GM23338 (cell line): Measurements from ENCODE around the gene CACNA1S.

Experiments
- CREB1 ChIP-seq: fragments of 250-450 bp; sonication (Bioruptor Pico); IDR thresholded peaks from 2 replicates; pipeline ENCODE4 v1.5.0; 2020; ENCODE audit warnings: low read depth, mild to moderate bottlenecking, moderate library complexity
- EZH2 ChIP-seq: fragments of 200-600 bp; sonication (generic); IDR thresholded peaks from one replicate; pipeline ENCODE4 v1.8.0; 2017; ENCODE audit warnings: antibody characterized with exemption, mild to moderate bottlenecking, low read depth; ENCODE audit not compliant: unreplicated experiment
- EZH2phosphoT487 ChIP-seq: fragments of 200-600 bp; sonication (generic); IDR thresholded peaks from one replicate; pipeline ENCODE4 v1.8.1; 2018; ENCODE audit warnings: antibody characterized with exemption; ENCODE audit not compliant: unreplicated experiment
- JUNB ChIP-seq: IDR thresholded peaks from one replicate; pipeline ENCODE4 v1.6.1; 2016; ENCODE audit warnings: antibody characterized with exemption; ENCODE audit not compliant: unreplicated experiment
- NANOG ChIP-seq: IDR thresholded peaks from 2 replicates; pipeline ENCODE4 v1.6.1; 2016; ENCODE audit warnings: antibody characterized with exemption, borderline replicate concordance
- POLR2AphosphoS5 ChIP-seq: IDR thresholded peaks from 2 replicates; pipeline ENCODE4 v1.6.1; 2016; ENCODE audit warnings: antibody characterized with exemption, low read depth
- STAT1 ChIP-seq: IDR thresholded peaks from one replicate; pipeline ENCODE4 v1.6.1; 2016; ENCODE audit warnings: antibody characterized with exemption; ENCODE audit not compliant: unreplicated experiment
- ZNF114 ChIP-seq: fragments of 250-450 bp; sonication (Bioruptor Pico); IDR thresholded peaks from 2 replicates; pipeline ENCODE4 v1.5.0; 2020; ENCODE audit warnings: mild to moderate bottlenecking, moderate library complexity
- ZNF331 ChIP-seq: fragments of 250-450 bp; sonication (Bioruptor Pico); IDR thresholded peaks from 2 replicates; pipeline ENCODE4 v1.5.0; 2020; ENCODE audit warnings: low read depth, mild to moderate bottlenecking, moderate library complexity
- TF ChIP-seq, protein P1 (sequence below), 2 experiments: fragments of 200-600 bp in 1 of 2; sonication (generic) in 1 of 2; conservative IDR thresholded peaks; 2 replicates each; pipeline versions ENCODE4 v1.5.1 to v1.6.1; 2016 to 2017; ENCODE audit warnings: antibody characterized with exemption in 2 of 2, low read depth in 2 of 2, mild to moderate bottlenecking in 2 of 2, moderate library complexity in 1 of 2
- TF ChIP-seq, protein P2 (sequence below): IDR thresholded peaks from one replicate; pipeline ENCODE4 v1.6.1; 2018; ENCODE audit warnings: antibody characterized with exemption; ENCODE audit not compliant: unreplicated experiment
- TF ChIP-seq, protein P3 (sequence below): IDR thresholded peaks from 2 replicates; pipeline ENCODE4 v1.6.1; 2016; ENCODE audit warnings: antibody characterized with exemption

DNA sequence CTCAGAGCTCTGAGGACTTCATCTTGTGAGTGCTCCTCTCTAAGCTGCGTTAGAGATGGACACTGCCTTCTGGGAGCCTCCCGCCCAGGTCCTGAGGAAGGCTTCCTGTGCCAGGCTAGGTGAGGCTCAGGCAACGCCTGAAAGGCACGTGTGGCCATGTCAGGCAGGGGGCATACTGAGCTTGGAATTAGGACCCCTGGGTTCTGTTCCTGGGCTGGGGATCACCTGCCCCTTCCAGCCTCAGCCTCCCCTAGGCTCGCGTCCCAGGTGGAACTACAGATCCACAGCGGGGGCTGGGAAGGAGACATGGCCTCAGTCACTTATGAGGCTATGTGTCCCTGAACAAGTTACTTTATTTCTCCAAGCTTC lies 24.8 kb upstream of the CACNA1S start:
- TF ChIP-seq, protein P1, sequence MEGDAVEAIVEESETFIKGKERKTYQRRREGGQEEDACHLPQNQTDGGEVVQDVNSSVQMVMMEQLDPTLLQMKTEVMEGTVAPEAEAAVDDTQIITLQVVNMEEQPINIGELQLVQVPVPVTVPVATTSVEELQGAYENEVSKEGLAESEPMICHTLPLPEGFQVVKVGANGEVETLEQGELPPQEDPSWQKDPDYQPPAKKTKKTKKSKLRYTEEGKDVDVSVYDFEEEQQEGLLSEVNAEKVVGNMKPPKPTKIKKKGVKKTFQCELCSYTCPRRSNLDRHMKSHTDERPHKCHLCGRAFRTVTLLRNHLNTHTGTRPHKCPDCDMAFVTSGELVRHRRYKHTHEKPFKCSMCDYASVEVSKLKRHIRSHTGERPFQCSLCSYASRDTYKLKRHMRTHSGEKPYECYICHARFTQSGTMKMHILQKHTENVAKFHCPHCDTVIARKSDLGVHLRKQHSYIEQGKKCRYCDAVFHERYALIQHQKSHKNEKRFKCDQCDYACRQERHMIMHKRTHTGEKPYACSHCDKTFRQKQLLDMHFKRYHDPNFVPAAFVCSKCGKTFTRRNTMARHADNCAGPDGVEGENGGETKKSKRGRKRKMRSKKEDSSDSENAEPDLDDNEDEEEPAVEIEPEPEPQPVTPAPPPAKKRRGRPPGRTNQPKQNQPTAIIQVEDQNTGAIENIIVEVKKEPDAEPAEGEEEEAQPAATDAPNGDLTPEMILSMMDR (conservative IDR thresholded peaks at IDR 0.05; ENCODE audit: low read depth in 2 of 2): no peak
- TF ChIP-seq EZH2phosphoT487: no peak
- TF ChIP-seq EZH2: no peak
- no peak for TF ChIP-seq POLR2AphosphoS5
- TF ChIP-seq, protein P2, sequence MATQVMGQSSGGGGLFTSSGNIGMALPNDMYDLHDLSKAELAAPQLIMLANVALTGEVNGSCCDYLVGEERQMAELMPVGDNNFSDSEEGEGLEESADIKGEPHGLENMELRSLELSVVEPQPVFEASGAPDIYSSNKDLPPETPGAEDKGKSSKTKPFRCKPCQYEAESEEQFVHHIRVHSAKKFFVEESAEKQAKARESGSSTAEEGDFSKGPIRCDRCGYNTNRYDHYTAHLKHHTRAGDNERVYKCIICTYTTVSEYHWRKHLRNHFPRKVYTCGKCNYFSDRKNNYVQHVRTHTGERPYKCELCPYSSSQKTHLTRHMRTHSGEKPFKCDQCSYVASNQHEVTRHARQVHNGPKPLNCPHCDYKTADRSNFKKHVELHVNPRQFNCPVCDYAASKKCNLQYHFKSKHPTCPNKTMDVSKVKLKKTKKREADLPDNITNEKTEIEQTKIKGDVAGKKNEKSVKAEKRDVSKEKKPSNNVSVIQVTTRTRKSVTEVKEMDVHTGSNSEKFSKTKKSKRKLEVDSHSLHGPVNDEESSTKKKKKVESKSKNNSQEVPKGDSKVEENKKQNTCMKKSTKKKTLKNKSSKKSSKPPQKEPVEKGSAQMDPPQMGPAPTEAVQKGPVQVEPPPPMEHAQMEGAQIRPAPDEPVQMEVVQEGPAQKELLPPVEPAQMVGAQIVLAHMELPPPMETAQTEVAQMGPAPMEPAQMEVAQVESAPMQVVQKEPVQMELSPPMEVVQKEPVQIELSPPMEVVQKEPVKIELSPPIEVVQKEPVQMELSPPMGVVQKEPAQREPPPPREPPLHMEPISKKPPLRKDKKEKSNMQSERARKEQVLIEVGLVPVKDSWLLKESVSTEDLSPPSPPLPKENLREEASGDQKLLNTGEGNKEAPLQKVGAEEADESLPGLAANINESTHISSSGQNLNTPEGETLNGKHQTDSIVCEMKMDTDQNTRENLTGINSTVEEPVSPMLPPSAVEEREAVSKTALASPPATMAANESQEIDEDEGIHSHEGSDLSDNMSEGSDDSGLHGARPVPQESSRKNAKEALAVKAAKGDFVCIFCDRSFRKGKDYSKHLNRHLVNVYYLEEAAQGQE: no peak
- no peak for TF ChIP-seq NANOG
- TF ChIP-seq STAT1: no peak
- TF ChIP-seq ZNF114: no peak
- TF ChIP-seq JUNB: no peak
- no peak for TF ChIP-seq CREB1 (CRISPR knock-in tag)
- TF ChIP-seq, protein P3, sequence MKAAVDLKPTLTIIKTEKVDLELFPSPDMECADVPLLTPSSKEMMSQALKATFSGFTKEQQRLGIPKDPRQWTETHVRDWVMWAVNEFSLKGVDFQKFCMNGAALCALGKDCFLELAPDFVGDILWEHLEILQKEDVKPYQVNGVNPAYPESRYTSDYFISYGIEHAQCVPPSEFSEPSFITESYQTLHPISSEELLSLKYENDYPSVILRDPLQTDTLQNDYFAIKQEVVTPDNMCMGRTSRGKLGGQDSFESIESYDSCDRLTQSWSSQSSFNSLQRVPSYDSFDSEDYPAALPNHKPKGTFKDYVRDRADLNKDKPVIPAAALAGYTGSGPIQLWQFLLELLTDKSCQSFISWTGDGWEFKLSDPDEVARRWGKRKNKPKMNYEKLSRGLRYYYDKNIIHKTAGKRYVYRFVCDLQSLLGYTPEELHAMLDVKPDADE: no peak
- TF ChIP-seq ZNF331: no peak
